Astrocyte (in vitro differentiated cells and primary cell): Measurements from ENCODE around the gene AZU1. TPM values are rescaled to one million over a fixed set of nuclear protein-coding genes. Genes with fewer than 3 reads are reported as not detected.

Source experiments
- DNase-seq: peaks from one replicate; pipeline ENCODE4 v3.0.0-alpha.2; 2010; ENCODE audit warnings: low read depth
- FAIRE-seq: peaks from 2 replicates; lab custom pipeline; 2011; peaks lifted over from hg19 to GRCh38; lab: Jason Lieb, UNC
- H2AFZ ChIP-seq: 2 replicates; pipeline ENCODE4 v1.6.0; 2012; ENCODE audit warnings: low read depth, low read length, inconsistent platforms
- H3K27ac ChIP-seq: 2 replicates; pipeline ENCODE4 v1.5.1; 2011; ENCODE audit warnings: low read depth, low read length, inconsistent platforms
- H3K27me3 ChIP-seq: 2 replicates; pipeline ENCODE4 v1.6.0; 2011; ENCODE audit warnings: low read length, inconsistent platforms; ENCODE audit not compliant: insufficient read depth
- H3K36me3 ChIP-seq: 2 replicates; pipeline ENCODE4 v1.5.1; 2011; ENCODE audit warnings: low read length, inconsistent platforms; ENCODE audit not compliant: insufficient read depth
- H3K4me1 ChIP-seq: 2 replicates; pipeline ENCODE4 v1.5.1; 2011; ENCODE audit warnings: low read length, inconsistent platforms; ENCODE audit not compliant: insufficient read depth
- H3K4me2 ChIP-seq: 2 replicates; pipeline ENCODE4 v1.6.0; 2012; ENCODE audit warnings: low read length, inconsistent platforms
- H3K4me3 ChIP-seq: 2 replicates; pipeline ENCODE4 v1.5.1; 2011; ENCODE audit warnings: low read depth, mild to moderate bottlenecking, low read length, inconsistent platforms; ENCODE audit not compliant: insufficient read depth
- H3K79me2 ChIP-seq: 2 replicates; pipeline ENCODE4 v1.6.0; 2012; ENCODE audit warnings: mild to moderate bottlenecking, low read length, inconsistent platforms; ENCODE audit not compliant: insufficient read depth
- H3K9ac ChIP-seq: 2 replicates; pipeline ENCODE4 v1.6.0; 2012; ENCODE audit warnings: mild to moderate bottlenecking, low read length, inconsistent platforms
- H3K9me3 ChIP-seq: 2 replicates; pipeline ENCODE4 v1.5.1; 2012; ENCODE audit warnings: low read depth, mild to moderate bottlenecking, low read length, inconsistent platforms; ENCODE audit not compliant: insufficient read depth
- H4K20me1 ChIP-seq: 2 replicates; pipeline ENCODE4 v1.6.0; 2012; ENCODE audit warnings: low read length, inconsistent platforms; ENCODE audit not compliant: insufficient read depth
- H3K27ac Mint-ChIP-seq: one replicate; pipeline ENCODE4 v1.8.0; 2021; ENCODE audit warnings: mild to moderate bottlenecking, mixed read lengths; ENCODE audit not compliant: unreplicated experiment
- H3K27me3 Mint-ChIP-seq: one replicate; pipeline ENCODE4 v1.8.0; 2021; ENCODE audit warnings: low read depth, mixed read lengths; ENCODE audit not compliant: unreplicated experiment
- H3K36me3 Mint-ChIP-seq: one replicate; pipeline ENCODE4 v1.8.0; 2021; ENCODE audit warnings: low read depth, mixed read lengths; ENCODE audit not compliant: unreplicated experiment
- H3K4me1 Mint-ChIP-seq: one replicate; pipeline ENCODE4 v1.8.0; 2021; ENCODE audit warnings: low read depth, mixed read lengths; ENCODE audit not compliant: unreplicated experiment
- H3K4me3 Mint-ChIP-seq: one replicate; pipeline ENCODE4 v1.8.0; 2021; ENCODE audit warnings: mild to moderate bottlenecking, moderate library complexity, mixed read lengths; ENCODE audit not compliant: unreplicated experiment
- H3K9me3 Mint-ChIP-seq: one replicate; pipeline ENCODE4 v1.8.0; 2021; ENCODE audit warnings: mild to moderate bottlenecking, mixed read lengths; ENCODE audit not compliant: unreplicated experiment
- CTCF ChIP-seq: IDR thresholded peaks from 2 replicates; pipeline ENCODE4 v1.5.1; 2011; ENCODE audit warnings: low read depth, mild to moderate bottlenecking, inconsistent platforms, low read length, moderate library complexity; ENCODE audit not compliant: insufficient read depth
- EZH2 ChIP-seq: IDR thresholded peaks from 2 replicates; pipeline ENCODE4 v1.6.1; 2012; ENCODE audit warnings: mild to moderate bottlenecking, low read length, inconsistent platforms; ENCODE audit not compliant: insufficient read depth
- total RNA-seq: library from RNA; stranded (reverse); gene quantifications from 2 replicates; pipeline ENCODE4 v1.2.1, GENCODE V29; 2021

Gene AZU1
- total RNA-seq, 1 donor from 2014 or later, result 1.00 TPM

DNA sequence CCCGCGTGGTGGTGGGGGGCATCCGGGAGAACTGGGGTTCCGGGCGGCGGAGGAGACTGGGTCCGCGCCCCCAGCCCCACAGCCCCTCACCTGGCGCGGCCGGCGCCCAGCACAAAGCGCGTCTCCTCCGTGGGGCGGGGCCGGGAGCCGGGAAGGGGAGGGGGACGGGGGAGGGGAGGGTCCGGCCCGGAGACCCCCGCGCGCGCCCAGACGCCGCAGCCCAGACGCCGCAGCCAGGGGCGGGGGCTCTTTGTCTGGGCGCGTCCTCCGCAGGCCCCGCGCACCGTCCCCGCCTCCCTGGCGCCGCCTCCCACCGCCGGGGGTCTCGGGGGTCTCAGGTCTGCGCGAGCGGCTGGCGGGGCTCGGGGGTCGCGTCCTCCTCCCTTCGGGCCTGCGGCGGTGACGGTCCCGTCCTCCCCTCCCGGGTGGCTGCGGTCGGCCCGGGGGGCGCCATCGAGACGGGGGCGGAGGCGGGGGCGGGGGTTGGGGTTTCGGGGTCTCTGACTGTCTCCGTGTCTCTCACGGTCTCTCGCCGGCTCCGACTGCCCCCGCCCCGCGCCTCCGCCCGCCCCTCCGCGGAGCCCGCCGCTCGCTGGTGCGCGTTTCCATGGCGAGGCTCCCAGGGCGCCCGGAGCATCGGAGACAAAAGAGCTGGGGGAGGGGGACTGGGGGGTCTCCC, 5.7 kb upstream of the AZU1 start, which contains the start of gene PLPPR3:
TSS of gene PLPPR3 (minus strand) at position 131 of the 679 bp plus-strand sequence. CDS start 396 bp downstream, outside the sequence.
- FAIRE-seq (no peak), DNase-seq (no peak)
- Mint-ChIP-seq H3K9me3 (no peaks in the 10 kb centered on the region), H3K36me3 (no peaks in the 10 kb centered on the region), H3K4me1 (no peaks in the 10 kb centered on the region), H3K27ac (peak within 1 kb of the TSS; percentile 26), H3K27me3 (no peaks in the 10 kb centered on the region), H3K4me3 (peak within 1 kb of the TSS; percentile 77)
- no peak within 1 kb of the TSS for H3K4me3 ChIP-seq
- H2AFZ ChIP-seq, result no peak within 1 kb of the TSS
- TF ChIP-seq CTCF, result no peak
- TF ChIP-seq EZH2, result peak; percentile 63
- no peaks in the 10 kb centered on the region for H3K36me3 ChIP-seq
- no peaks in the 10 kb centered on the region for H3K79me2 ChIP-seq
- H3K9ac ChIP-seq, result no peak within 1 kb of the TSS
- H3K27ac ChIP-seq, result no peak within 1 kb of the TSS
- H3K9me3 ChIP-seq, result no peaks in the 10 kb centered on the region
- no peaks in the 10 kb centered on the region for H4K20me1 ChIP-seq
- H3K4me2 ChIP-seq, result peak within 1 kb of the TSS; percentile 77
- H3K27me3 ChIP-seq, result peaks cover 2% of the 10 kb centered on the region
- H3K4me1 ChIP-seq, result no peaks in the 10 kb centered on the region

GRCh38 chr19:823565-824121, 4.0 kb upstream of the AZU1 start:
- Mint-ChIP-seq H3K36me3 (no peaks in the 10 kb centered on the region), H3K27ac (peak overlapping the region; percentile 66), H3K4me3 (peak overlapping the region; percentile 50), H3K4me1 (no peaks in the 10 kb centered on the region), H3K27me3 (no peaks in the 10 kb centered on the region), H3K9me3 (no peaks in the 10 kb centered on the region)
- DNase-seq, result no peak
- Histone ChIP-seq H3K27ac (no peak overlapping the region), H3K27me3 (peaks cover 2% of the 10 kb centered on the region), H3K9me3 (no peaks in the 10 kb centered on the region), H3K4me3 (no peak overlapping the region), H2AFZ (no peak overlapping the region), H3K4me2 (no peak overlapping the region), H3K36me3 (no peaks in the 10 kb centered on the region), H3K79me2 (no peaks in the 10 kb centered on the region), H3K4me1 (no peaks in the 10 kb centered on the region), H4K20me1 (no peaks in the 10 kb centered on the region), H3K9ac (no peak overlapping the region)
- TF ChIP-seq EZH2 (no peak), CTCF (no peak)
- FAIRE-seq, result no peak

GRCh38 chr19:824885-825284, 2.8 kb upstream of the AZU1 start:
- H3K27me3 Mint-ChIP-seq, result no peaks in the 10 kb centered on the region
- Histone ChIP-seq H4K20me1 (no peaks in the 10 kb centered on the region), H3K36me3 (no peaks in the 10 kb centered on the region), H3K79me2 (no peaks in the 10 kb centered on the region), H3K4me1 (no peaks in the 10 kb centered on the region), H3K9ac (no peak overlapping the region), H3K4me3 (no peak overlapping the region), H3K9me3 (no peaks in the 10 kb centered on the region), H3K4me2 (no peak overlapping the region), H3K27ac (no peak overlapping the region), H3K27me3 (peaks cover 2% of the 10 kb centered on the region), H2AFZ (no peak overlapping the region)
- no peaks in the 10 kb centered on the region for H3K4me1 Mint-ChIP-seq
- no peak for DNase-seq
- no peak overlapping the region for H3K27ac Mint-ChIP-seq
- FAIRE-seq, result no peak
- H3K9me3 Mint-ChIP-seq, result no peaks in the 10 kb centered on the region
- no peak for TF ChIP-seq EZH2
- TF ChIP-seq CTCF, result no peak
- H3K4me3 Mint-ChIP-seq, result no peak overlapping the region
- H3K36me3 Mint-ChIP-seq, result no peaks in the 10 kb centered on the region
